Endodermal cell (in vitro differentiated cells): Measurements from ENCODE around the gene CLMN. TPM values are rescaled to one million over a fixed set of nuclear protein-coding genes. Genes with fewer than 3 reads are reported as not detected.

Source experiments
- DNase-seq: peaks from one replicate; pipeline ENCODE4 v3.0.0-alpha.2; 2017
- H3K27ac ChIP-seq: 2 replicates; pipeline ENCODE4 v1.5.1; 2013; ENCODE audit warnings: mild to moderate bottlenecking, low read depth, low read length, moderate library complexity
- H3K27me3 ChIP-seq: 2 replicates; pipeline ENCODE4 v1.6.1; 2013; ENCODE audit warnings: mild to moderate bottlenecking, low read length, moderate library complexity; ENCODE audit not compliant: insufficient read depth, control insufficient read depth, poor library complexity, severe bottlenecking
- H3K36me3 ChIP-seq: 2 replicates; pipeline ENCODE4 v1.7.0; 2013; ENCODE audit warnings: mild to moderate bottlenecking, low read length, moderate library complexity; ENCODE audit not compliant: control insufficient read depth, insufficient read depth
- H3K4me1 ChIP-seq: one replicate; pipeline ENCODE4 v1.7.0; 2013; ENCODE audit warnings: low read length; ENCODE audit not compliant: control insufficient read depth, insufficient read depth
- H3K4me3 ChIP-seq: 2 replicates; pipeline ENCODE4 v1.5.1; 2013; ENCODE audit warnings: mild to moderate bottlenecking, low read length, moderate library complexity
- H3K9ac ChIP-seq: 2 replicates; pipeline ENCODE4 v1.6.1; 2013; ENCODE audit warnings: mild to moderate bottlenecking, low read length, moderate library complexity; ENCODE audit not compliant: poor library complexity, severe bottlenecking; ENCODE audit errors: extremely low read depth
- H3K9me3 ChIP-seq: 2 replicates; pipeline ENCODE4 v1.6.1; 2013; ENCODE audit warnings: mild to moderate bottlenecking, low read length, moderate library complexity; ENCODE audit not compliant: control insufficient read depth
- H3K27ac Mint-ChIP-seq: 2 replicates; pipeline ENCODE4 v1.8.0; 2020; ENCODE audit warnings: mixed read lengths
- H3K27me3 Mint-ChIP-seq: 2 replicates; pipeline ENCODE4 v1.8.0; 2021; ENCODE audit warnings: mild to moderate bottlenecking, mixed read lengths; ENCODE audit not compliant: insufficient read depth
- H3K36me3 Mint-ChIP-seq: 2 replicates; pipeline ENCODE4 v1.8.0; 2020; ENCODE audit warnings: low read depth, mixed read lengths
- H3K4me1 Mint-ChIP-seq: 2 replicates; pipeline ENCODE4 v1.8.0; 2020; ENCODE audit warnings: mixed read lengths
- H3K4me3 Mint-ChIP-seq: 2 replicates; pipeline ENCODE4 v1.8.0; 2020; ENCODE audit warnings: mild to moderate bottlenecking, moderate library complexity, mixed read lengths
- H3K9me3 Mint-ChIP-seq: 2 replicates; pipeline ENCODE4 v1.8.0; 2020; ENCODE audit warnings: mild to moderate bottlenecking, mixed read lengths
- CTCF ChIP-seq: fragments of 200-600 bp; sonication (generic); conservative IDR thresholded peaks from 2 replicates; pipeline ENCODE4 v1.5.0; 2021; ENCODE audit warnings: antibody characterized with exemption, mild to moderate bottlenecking
- WGBS, 2 experiments: methylation state at CpG; one replicate each; pipeline versions ENCODE4 v1.1.5 to v1.1.7; 2013; ENCODE audit warnings: missing lambda C conversion rate in 2 of 2, mixed read lengths in 1 of 2; ENCODE audit not compliant: insufficient coverage in 1 of 2, insufficient read length in 1 of 2; 5-methylcytosine and 5-hydroxymethylcytosine counted together
- total RNA-seq, 2 donors: library from RNA; stranded (reverse); fragmentation: NEBNext Ultra II Directional in 1 of 2; extraction: Animal tissue kit (Norgen Biotek cat#: 25700) in 1 of 2; gene quantifications; 2 replicates in 1 of 2; 3 replicates in 1 of 2; pipeline ENCODE4 v1.2.1, GENCODE V29; 2021

The CLMN gene
- total RNA-seq, 2 donors from 2014 or later = 9.5 to 11.7 TPM

DNA sequence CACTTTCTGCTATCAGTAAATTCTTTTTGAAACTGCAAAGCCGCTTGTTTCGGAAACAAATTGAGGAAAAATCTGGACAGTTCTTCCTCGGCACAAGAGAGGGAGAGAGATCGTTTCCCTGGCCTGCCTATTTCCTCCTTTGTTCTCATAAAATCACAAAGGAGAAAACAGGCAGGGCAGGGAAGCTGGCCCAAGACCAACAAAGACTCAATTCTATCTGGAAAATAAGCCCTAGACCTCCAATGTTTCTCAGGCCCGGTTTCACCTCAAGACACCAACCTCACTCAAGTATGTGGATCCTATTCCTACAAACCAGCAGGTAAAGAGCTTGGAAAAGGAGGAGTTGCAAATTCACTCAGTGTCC is 181.9 kb downstream of the CLMN start:
- Histone ChIP-seq H3K4me1 (peaks cover 3% of the 10 kb centered on the region), H3K36me3 (peaks cover 31% of the 10 kb centered on the region), H3K27me3 (no peaks in the 10 kb centered on the region), H3K27ac (peak overlapping the region; percentile 51), H3K9ac (no peak overlapping the region), H3K9me3 (no peaks in the 10 kb centered on the region), H3K4me3 (no peak overlapping the region)
- no peak for TF ChIP-seq CTCF
- Mint-ChIP-seq H3K4me3 (no peak overlapping the region), H3K9me3 (no peaks in the 10 kb centered on the region), H3K4me1 (peaks cover 41% of the 10 kb centered on the region), H3K27ac (peak overlapping the region; percentile 84), H3K27me3 (no peaks in the 10 kb centered on the region), H3K36me3 (peaks cover 10% of the 10 kb centered on the region)
- 74 to 85% methylated on average over 3 to 5 of the region's 5 CpGs for WGBS, 2 experiments
- no peak for DNase-seq

- peaks cover 36% of the 10 kb centered on the region for H3K4me1 Mint-ChIP-seq
- Histone ChIP-seq H3K27ac (no peak overlapping the region), H3K4me1 (peaks cover 3% of the 10 kb centered on the region), H3K4me3 (no peak overlapping the region), H3K9me3 (no peaks in the 10 kb centered on the region), H3K9ac (no peak overlapping the region), H3K27me3 (no peaks in the 10 kb centered on the region), H3K36me3 (peaks cover 36% of the 10 kb centered on the region)
- peaks cover 14% of the 10 kb centered on the region for H3K36me3 Mint-ChIP-seq
- no peaks in the 10 kb centered on the region for H3K27me3 Mint-ChIP-seq
- H3K27ac Mint-ChIP-seq = peak overlapping the region; percentile 84
- no peak for TF ChIP-seq CTCF
- H3K4me3 Mint-ChIP-seq = no peak overlapping the region
- DNase-seq = no peak
- no peaks in the 10 kb centered on the region for H3K9me3 Mint-ChIP-seq
Observed at GRCh38 chr14:95137164-95137803, 182.4 kb downstream of the CLMN start.

DNA sequence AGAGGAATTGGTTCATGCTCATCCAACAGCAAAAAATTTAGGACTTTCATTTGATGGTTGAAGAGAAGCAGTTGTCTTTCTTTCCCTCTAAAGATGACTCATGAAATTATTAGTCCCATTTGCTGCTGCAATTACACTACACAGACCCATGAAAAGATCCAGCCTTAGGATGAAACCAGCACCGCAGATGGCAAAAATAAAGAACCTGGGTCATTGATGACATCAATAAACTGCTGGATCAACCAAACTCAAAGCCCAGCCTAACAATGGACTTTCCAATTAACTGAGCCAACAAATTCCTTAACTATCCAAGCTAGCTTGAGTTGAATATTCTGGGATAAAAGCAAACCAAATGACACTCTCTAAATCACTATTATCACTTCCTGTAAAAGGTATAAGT is 183.1 kb downstream of the CLMN start:
- Mint-ChIP-seq H3K4me1 (peaks cover 31% of the 10 kb centered on the region), H3K27ac (no peak overlapping the region), H3K27me3 (no peaks in the 10 kb centered on the region), H3K4me3 (no peak overlapping the region), H3K36me3 (peaks cover 18% of the 10 kb centered on the region), H3K9me3 (no peaks in the 10 kb centered on the region)
- TF ChIP-seq CTCF = no peak
- Histone ChIP-seq H3K27ac (no peak overlapping the region), H3K4me1 (peaks cover 3% of the 10 kb centered on the region), H3K36me3 (peaks cover 42% of the 10 kb centered on the region), H3K4me3 (no peak overlapping the region), H3K9ac (no peak overlapping the region), H3K9me3 (no peaks in the 10 kb centered on the region), H3K27me3 (no peaks in the 10 kb centered on the region)
- no peak for DNase-seq
- 93 to 100% methylated on average over 1 of the region's 1 CpG for WGBS, 2 experiments
